Measurements from ENCODE around the gene CTRB2.

DNA sequence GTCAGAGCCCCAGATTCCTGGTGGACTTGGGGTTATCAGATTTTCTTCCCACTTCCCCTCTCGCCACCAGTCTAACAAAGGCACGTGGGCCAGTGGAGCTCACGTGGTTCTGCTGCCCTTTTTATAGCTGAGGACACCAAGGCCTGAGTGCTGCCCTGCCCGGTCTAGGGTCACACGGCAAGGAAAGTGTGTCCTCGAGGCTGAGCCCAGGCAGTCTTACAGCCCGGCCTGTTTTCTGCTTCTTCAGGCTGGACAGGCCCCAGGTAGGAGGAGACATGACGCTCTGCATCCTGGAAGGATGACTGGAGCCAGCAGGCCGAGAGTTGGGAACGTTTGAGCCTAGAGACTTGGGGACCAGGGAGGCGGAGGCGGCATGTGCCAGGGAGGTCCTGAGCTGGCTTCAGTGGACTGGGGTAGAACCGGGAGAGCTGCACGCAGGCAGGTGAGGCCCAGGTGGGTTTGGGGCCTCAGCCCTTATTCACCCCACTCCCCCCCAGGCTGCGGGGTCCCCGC, 15.4 kb upstream of the CTRB2 start:
- TF ChIP-seq, protein P1, sequence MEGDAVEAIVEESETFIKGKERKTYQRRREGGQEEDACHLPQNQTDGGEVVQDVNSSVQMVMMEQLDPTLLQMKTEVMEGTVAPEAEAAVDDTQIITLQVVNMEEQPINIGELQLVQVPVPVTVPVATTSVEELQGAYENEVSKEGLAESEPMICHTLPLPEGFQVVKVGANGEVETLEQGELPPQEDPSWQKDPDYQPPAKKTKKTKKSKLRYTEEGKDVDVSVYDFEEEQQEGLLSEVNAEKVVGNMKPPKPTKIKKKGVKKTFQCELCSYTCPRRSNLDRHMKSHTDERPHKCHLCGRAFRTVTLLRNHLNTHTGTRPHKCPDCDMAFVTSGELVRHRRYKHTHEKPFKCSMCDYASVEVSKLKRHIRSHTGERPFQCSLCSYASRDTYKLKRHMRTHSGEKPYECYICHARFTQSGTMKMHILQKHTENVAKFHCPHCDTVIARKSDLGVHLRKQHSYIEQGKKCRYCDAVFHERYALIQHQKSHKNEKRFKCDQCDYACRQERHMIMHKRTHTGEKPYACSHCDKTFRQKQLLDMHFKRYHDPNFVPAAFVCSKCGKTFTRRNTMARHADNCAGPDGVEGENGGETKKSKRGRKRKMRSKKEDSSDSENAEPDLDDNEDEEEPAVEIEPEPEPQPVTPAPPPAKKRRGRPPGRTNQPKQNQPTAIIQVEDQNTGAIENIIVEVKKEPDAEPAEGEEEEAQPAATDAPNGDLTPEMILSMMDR (IDR thresholded peaks at IDR 0.05): no peak
- no peak for TF ChIP-seq EZH2 (IDR thresholded peaks at IDR 0.05)
- no peak for TF ChIP-seq EZH2phosphoT487 (IDR thresholded peaks at IDR 0.05)

All from neural progenitor cell (in vitro differentiated cells).